Measurements from ENCODE around the gene MAN1C1. TPM values are rescaled to one million over a fixed set of nuclear protein-coding genes. Genes with fewer than 3 reads are reported as not detected.
A peak's percentile ranks its signal among the peaks of the same experiment; 100 is the strongest.

Gene MAN1C1
- polyA plus RNA-seq, 1 of the 3 experiments (the other 2 are of a cell fraction): 0.20 TPM

GRCh38 chr1:25816112-25816718, 199.6 kb downstream of the MAN1C1 start:
- Histone ChIP-seq H2AFZ (ENCODE audit: low read depth) (no peak overlapping the region), H3K27me3 (ENCODE audit: insufficient read depth) (no peaks in the 10 kb centered on the region), H3K9me2 (no peaks in the 10 kb centered on the region), H3F3A (replicated peaks; ENCODE audit: insufficient read depth) (no peaks in the 10 kb centered on the region), H3K36me3 (replicated peaks in 1 of 2; ENCODE audit: control insufficient read depth in 1 of 2, insufficient read depth in 2 of 2, low read length in 1 of 2) (peaks cover 0 to 32% of the 10 kb centered on the region in 2 experiments), H3K9ac (no peak overlapping the region), H3K4me2 (no peak overlapping the region), H3K79me2 (ENCODE audit: insufficient read depth) (peaks cover 13% of the 10 kb centered on the region), H3K9me3 (no peaks in the 10 kb centered on the region), H4K20me1 (ENCODE audit: insufficient read depth) (peaks cover 2% of the 10 kb centered on the region; the same call in 1 of the 2 replicates), H3K4me3 (ENCODE audit: low read depth in 2 of 2, low read length in 1 of 2) (no peak overlapping the region), H3K4me1 (ENCODE audit: control insufficient read depth in 1 of 2, insufficient read depth in 2 of 2, low read depth in 1 of 2, low read length in 1 of 2) (peaks cover 8 to 23% of the 10 kb centered on the region in 2 experiments; a peak in 1 of 4 replicates), H3K27ac (ENCODE audit: low read depth in 2 of 2, low read length in 1 of 2) (no peak overlapping the region; a peak in 1 of 4 replicates)
- WGBS (ENCODE audit: low lambda C conversion rate): 89% methylated on average over 11 of the region's 15 CpGs
- TF ChIP-seq SMC3 (IDR thresholded peaks at IDR 0.05; ENCODE audit: low read depth, low read length): no peak
- ChIA-PET CTCF (interaction anchor here (2.7 to 3.9 kb wide), 2 partner anchors 79 to 207 kb away, joined by 7 to 15 read pairs; no protein-coding TSS in a partner anchor), POLR2A (no interaction called here)
- DNase-seq: no peak

- no peaks in the 10 kb centered on the region for H3F3A ChIP-seq (replicated peaks; ENCODE audit: insufficient read depth)
- H3K4me1 ChIP-seq (ENCODE audit: control insufficient read depth in 1 of 2, insufficient read depth in 2 of 2, low read depth in 1 of 2, low read length in 1 of 2): peaks cover 8 to 29% of the 10 kb centered on the region in 2 experiments; a peak in 1 of 4 replicates
- DNase-seq: peak; percentile 58
- no peak overlapping the region for H3K9ac ChIP-seq
- no peaks in the 10 kb centered on the region for H3K9me3 ChIP-seq
- ChIA-PET CTCF (interaction anchor here (0.6 to 3.9 kb wide), 9 partner anchors 10 to 227 kb away, joined by 3 to 15 read pairs (median 5); partner anchors contain the start of gene PAFAH2), POLR2A (interaction anchor here (1.5 kb wide), 1 partner anchor 57 kb away, joined by 4 read pairs; the partner anchor contains the start of gene PAQR7)
- H3K27ac ChIP-seq (ENCODE audit: low read depth in 2 of 2, low read length in 1 of 2): peak overlapping the region; percentile 79 to 88; a peak in 3 of 4 replicates
- H2AFZ ChIP-seq (ENCODE audit: low read depth): no peak overlapping the region
- TF ChIP-seq CTCF (IDR thresholded peaks at IDR 0.05) (peak; percentile 21; the same call in 1 of the 2 replicates), SMC3 (IDR thresholded peaks at IDR 0.05; ENCODE audit: low read depth, low read length) (no peak), PBX3 (IDR thresholded peaks at IDR 0.05) (peak; percentile 6; the same call in 1 of the 2 replicates)
- H3K36me3 ChIP-seq (replicated peaks in 1 of 2; ENCODE audit: control insufficient read depth in 1 of 2, insufficient read depth in 2 of 2, low read length in 1 of 2): peaks cover 0 to 28% of the 10 kb centered on the region in 2 experiments
- no peak overlapping the region for H3K4me3 ChIP-seq (ENCODE audit: low read depth in 2 of 2, low read length in 1 of 2)
- WGBS (ENCODE audit: low lambda C conversion rate): 54% methylated on average over 6 of the region's 8 CpGs
- H3K27me3 ChIP-seq (ENCODE audit: insufficient read depth): no peaks in the 10 kb centered on the region
- no peaks in the 10 kb centered on the region for H3K9me2 ChIP-seq
- H4K20me1 ChIP-seq (ENCODE audit: insufficient read depth): peaks cover 7% of the 10 kb centered on the region; the same call in 1 of the 2 replicates
- peak overlapping the region; percentile 100; the same call in 1 of the 2 replicates for H3K4me2 ChIP-seq
- peaks cover 30% of the 10 kb centered on the region for H3K79me2 ChIP-seq (ENCODE audit: insufficient read depth)
Observed at GRCh38 chr1:25817840-25818501, 201.4 kb downstream of the MAN1C1 start.
